LNCAP (cell line): ENCODE measurements around the gene SRRM1.

Experiments used
- CTCF ChIP-seq: fragments of 450-650 bp; IDR thresholded peaks from 2 replicates; pipeline ENCODE4 v1.5.1; 2017; ENCODE audit warnings: mild to moderate bottlenecking

Gene SRRM1

GRCh38 chr1:24606296-24606605, 36.9 kb upstream of the SRRM1 start:
- no peak for TF ChIP-seq CTCF

GRCh38 chr1:24606621-24607020, 36.5 kb upstream of the SRRM1 start:
- no peak for TF ChIP-seq CTCF

GRCh38 chr1:24609949-24610517, 33.1 kb upstream of the SRRM1 start:
- no peak for TF ChIP-seq CTCF

DNA sequence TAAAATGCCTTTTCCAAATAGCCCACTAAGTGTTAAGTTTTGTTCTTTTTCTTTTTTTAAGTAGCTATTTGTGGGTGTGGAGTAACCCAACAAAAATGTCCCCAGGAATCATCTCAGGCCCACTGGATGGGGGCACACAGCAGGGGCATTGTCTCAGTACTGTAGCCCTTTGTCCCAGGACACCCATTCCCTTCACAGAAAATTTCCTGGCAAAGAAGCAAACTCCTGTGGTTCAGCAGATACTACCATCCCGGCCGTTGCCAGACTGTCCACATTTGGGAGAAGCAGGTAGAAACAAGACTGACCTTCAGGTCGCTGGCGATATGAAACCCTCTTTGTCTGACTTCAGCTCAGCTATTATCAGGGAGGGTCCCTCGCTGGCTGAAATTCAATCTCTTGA, 23.7 kb upstream of the SRRM1 start:
- no peak for TF ChIP-seq CTCF

GRCh38 chr1:24620678-24621077, 22.4 kb upstream of the SRRM1 start:
- TF ChIP-seq CTCF: no peak

- TF ChIP-seq CTCF: no peak
Observed at GRCh38 chr1:24621121-24621520, 22.0 kb upstream of the SRRM1 start.

- TF ChIP-seq CTCF: no peak
Observed at GRCh38 chr1:24622218-24622617, 20.9 kb upstream of the SRRM1 start.

GRCh38 chr1:24632832-24633175, 10.3 kb upstream of the SRRM1 start:
- no peak for TF ChIP-seq CTCF
